ENCODE measurements around the gene TSPEAR.
A peak's percentile ranks its signal among the peaks of the same experiment; 100 is the strongest.

The TSPEAR gene

GRCh38 chr21:44718571-44718970 is 7.2 kb upstream of the TSPEAR start:
- DNase-seq, result no peak

DNA sequence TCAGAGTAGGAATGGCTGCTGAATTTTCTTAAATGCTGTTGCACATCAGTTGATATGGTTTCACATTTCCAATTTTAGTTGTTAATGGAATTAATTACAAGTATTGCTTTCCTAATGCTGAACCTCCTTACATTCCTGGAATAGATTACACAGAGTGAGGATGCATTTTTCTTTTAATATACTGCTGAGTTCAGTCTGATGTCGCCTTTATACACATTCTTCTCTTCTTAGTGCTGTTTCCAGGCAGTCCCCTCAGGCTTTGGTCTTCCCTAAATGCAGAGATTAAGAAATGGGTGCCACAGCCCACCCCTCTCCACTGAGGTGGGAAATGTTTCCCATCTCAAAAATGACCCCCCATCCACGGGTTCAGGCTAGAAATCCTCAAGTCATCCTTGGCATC is 6.7 kb upstream of the TSPEAR start:
- no peak for DNase-seq

- DNase-seq, result no peak
These were observed 5.6 kb upstream of the TSPEAR start for GRCh38 chr21:44716984-44717383.

- DNase-seq, result no peak
These were observed 3.5 kb upstream of the TSPEAR start for GRCh38 chr21:44714905-44715304.

- no peak for DNase-seq
These were observed 2.5 kb upstream of the TSPEAR start for GRCh38 chr21:44713846-44714245.

GRCh38 chr21:44713130-44713529 is 1.8 kb upstream of the TSPEAR start:
- no peak for DNase-seq

GRCh38 chr21:44712203-44713028 is 1.0 kb upstream of the TSPEAR start:
- DNase-seq, result no peak

- peak; percentile 14 for DNase-seq
These were observed 531 bp downstream of the TSPEAR start for GRCh38 chr21:44710756-44711326.

GRCh38 chr21:44710294-44710665 is 1.1 kb downstream of the TSPEAR start:
- no peak for DNase-seq

- peak; percentile 4 for DNase-seq
These were observed 1.7 kb downstream of the TSPEAR start for GRCh38 chr21:44709426-44710293.

- no peak for DNase-seq
These were observed 2.4 kb downstream of the TSPEAR start for GRCh38 chr21:44708866-44709425.

DNA sequence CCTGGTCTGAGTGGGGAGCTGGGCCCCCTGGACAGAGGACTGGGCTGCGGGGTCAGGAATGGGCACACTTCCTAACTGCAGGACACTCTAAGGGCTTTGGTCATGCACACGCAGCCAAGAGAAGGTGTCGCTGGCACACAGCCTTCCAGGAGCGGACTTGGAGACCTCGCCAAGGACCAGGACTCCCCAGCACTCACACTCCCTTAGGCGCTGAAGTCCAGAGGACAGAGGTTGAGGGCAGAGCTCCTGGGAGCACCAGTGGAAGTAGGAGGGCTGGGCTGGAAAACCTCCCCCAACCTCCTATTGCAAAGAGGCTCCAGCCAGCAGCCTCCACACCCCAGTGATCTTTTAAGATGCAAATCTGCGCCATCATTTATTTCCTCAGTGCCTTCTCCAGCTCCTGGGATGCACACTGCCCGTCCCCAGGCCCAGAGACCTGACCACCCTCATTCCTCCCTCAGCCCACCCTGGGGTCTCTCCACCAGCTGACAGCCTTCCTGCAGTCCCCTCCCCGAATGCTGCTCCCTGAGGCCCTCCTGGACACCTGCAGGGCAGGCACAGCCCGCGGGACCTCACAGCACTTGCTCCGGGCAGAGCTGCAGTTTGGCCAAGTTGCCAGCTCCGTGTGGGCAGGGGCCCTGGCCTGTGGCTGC is 3.0 kb downstream of the TSPEAR start:
- no peak for DNase-seq

- no peak for DNase-seq
These were observed 4.4 kb downstream of the TSPEAR start for GRCh38 chr21:44706706-44707581.

GRCh38 chr21:44706026-44706705 is 5.2 kb downstream of the TSPEAR start:
- no peak for DNase-seq

DNA sequence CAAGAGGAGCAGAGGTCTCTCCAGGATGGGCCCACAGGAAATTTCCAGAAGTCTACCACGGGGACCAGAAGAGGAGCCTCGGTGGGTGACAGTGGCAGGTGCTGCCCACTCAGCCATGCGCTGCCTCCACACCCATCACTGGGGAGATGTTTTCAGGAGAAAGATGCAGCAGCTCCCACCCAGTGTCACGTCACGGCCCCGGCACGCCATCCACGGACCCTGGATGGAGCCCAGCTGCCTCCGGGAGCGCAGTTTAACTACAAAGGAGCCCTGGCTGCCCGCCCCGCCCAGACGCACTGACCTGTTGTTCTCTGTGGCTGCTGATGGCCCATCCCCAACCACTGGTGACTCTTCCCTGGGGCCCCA is 6.8 kb downstream of the TSPEAR start:
- no peak for DNase-seq

- no peak for DNase-seq
These were observed 7.4 kb downstream of the TSPEAR start for GRCh38 chr21:44703731-44704635.

DNA sequence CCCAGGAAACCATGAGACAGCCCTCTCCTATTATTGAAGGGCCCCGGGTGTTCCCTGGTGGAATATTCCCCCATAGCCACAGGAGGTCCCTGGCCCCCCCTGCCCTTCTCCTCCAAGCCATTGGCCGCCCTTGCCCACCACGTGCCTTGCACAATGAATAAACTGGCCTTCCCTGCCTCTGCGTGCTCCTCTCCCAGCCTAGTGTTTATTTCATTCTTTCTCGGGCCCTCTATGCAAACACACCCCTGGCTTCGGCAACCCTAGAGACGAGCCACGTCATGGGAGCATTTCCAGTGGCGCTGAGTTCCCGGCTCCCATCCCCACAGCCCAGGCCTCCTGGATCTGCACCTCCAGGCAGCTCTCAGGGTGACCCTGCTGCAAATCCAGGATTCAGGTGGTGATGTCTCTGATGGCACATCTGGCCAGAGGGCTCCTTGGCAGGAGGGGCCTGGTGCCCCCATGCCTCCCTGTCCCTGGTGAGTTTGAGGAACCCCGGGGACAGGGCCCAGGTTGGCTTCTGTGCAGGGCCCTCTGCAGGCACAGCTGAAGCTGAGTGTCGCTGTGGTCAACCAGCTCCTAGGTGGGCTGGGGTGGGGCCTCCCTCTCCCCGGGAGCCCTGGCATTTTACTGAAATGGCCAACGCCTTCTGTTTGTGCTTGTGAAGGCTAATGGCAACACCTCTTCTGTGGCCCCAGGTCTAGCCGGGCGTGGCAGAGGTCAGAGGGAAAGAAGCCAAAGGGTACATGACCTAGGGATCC is 8.2 kb downstream of the TSPEAR start:
- no peak for DNase-seq

- DNase-seq, result no peak
These were observed 9.0 kb downstream of the TSPEAR start for GRCh38 chr21:44702111-44702972.
